ENCODE results near the gene KRT40.

The KRT40 gene

GRCh38 chr17:40984226-40984625, at the start of gene KRT40:
KRT40 (minus strand) TSS chr17:40984326; CDS start chr17:40984273, 53 bp downstream.
- DNase-seq, result no peak
- intact Hi-C loops (cut with DNase I), result no loop called here

GRCh38 chr17:41029633-41030245, 45.6 kb upstream of the KRT40 start, which contains the start of gene KRTAP1-4:
KRTAP1-4 (minus strand) TSS chr17:41030195; CDS start chr17:41030078, 117 bp downstream.
- intact Hi-C loops (cut with DNase I), result no loop called here
- DNase-seq, result peak in 2 of 10 donors; percentile 44 to 74

- DNase-seq, result peak in 2 of 10 donors; percentile 59 to 80
- intact Hi-C loops (cut with DNase I), result no loop called here
These were observed 42.8 kb upstream of the KRT40 start, which contains the start of gene KRTAP1-5 for GRCh38 chr17:41026715-41027471. KRTAP1-5 (minus strand) TSS chr17:41027208; CDS start chr17:41027155, 53 bp downstream.

- no peak for DNase-seq
- intact Hi-C loops (cut with DNase I), result no loop called here
These were observed 40.6 kb upstream of the KRT40 start for GRCh38 chr17:41024697-41025096.

- intact Hi-C loops (cut with DNase I), result no loop called here
- no peak for DNase-seq
These were observed 36.2 kb upstream of the KRT40 start for GRCh38 chr17:41020336-41020735.

DNA sequence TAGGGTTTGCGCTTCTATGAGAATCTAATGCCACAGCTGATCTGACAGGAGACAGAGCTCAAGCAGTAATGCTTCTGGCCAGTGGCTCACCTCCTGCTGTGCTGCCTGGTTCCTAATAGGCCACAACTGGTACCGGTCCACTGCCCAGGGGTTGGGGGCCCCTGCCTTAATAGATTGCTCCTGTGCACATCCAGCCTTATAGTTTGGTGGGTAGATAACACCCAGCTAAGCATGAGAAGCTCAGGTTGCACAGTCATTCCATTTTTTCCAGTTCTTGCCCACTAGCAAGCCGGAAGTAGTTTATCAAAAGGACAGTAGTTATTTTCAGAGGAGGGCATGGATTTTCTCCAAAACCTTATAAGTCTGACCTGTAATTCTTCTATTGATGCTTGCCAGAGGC, 35.3 kb upstream of the KRT40 start:
- DNase-seq, result no peak
- intact Hi-C loops (cut with DNase I), result no loop called here

GRCh38 chr17:41018541-41018940, 34.4 kb upstream of the KRT40 start:
- intact Hi-C loops (cut with DNase I), result no loop called here
- DNase-seq, result no peak

DNA sequence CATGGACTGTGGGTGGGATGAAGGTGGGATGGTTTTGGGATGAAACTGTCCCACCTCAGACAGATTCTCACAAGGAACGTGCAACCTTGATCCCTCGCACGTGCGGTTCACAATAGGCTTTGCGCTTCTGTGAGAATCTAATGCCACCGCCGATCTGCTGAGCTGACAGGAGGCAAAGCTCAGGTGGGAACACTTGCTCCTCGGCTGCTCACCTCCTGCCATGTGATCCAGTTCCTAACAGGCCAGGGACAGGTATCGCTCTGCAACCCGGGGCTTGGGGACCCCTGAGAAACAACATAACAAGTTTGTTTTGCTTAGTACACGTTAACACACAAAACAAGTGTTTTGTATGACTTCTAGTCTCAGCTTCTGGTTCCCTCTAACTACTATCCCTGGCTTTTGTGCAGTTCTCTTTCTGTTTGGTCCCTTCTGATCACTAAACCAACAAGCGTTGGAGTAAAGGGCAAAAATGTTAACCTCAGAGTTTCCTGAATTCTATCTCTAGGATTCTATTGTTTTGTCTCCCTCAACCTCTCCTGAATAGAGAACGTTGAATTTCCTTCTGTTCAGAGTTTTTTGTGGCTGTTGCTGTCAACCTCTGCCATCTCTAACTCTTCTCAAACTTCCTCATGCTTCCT, 32.6 kb upstream of the KRT40 start:
- intact Hi-C loops (cut with DNase I), result no loop called here

DNA sequence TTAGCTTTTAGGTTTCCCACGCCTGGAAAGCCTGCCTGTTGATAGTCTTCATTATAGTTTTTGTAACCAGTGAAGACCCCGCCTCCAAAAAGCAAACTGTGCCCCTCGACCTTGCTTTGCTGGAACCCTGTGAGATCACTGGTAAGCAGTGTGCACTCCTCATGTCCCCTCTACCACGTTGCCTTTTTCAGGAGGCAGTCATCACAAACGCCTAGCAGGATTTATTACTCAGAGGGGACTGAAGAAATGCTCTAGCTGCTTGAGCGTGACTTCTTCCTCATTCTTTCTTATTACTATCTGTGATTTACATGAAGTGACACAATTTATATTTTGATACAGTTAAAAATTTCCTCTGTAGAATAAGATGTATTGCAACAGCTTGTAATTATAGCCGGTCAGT, 31.3 kb upstream of the KRT40 start:
- no peak for DNase-seq
- intact Hi-C loops (cut with DNase I), result no loop called here

More for the DNA sequence above, 32.6 kb upstream of the KRT40 start:
- DNase-seq, result no peak

GRCh38 chr17:41013606-41014005, 29.5 kb upstream of the KRT40 start:
- DNase-seq, result no peak
- intact Hi-C loops (cut with DNase I), result no loop called here

DNA sequence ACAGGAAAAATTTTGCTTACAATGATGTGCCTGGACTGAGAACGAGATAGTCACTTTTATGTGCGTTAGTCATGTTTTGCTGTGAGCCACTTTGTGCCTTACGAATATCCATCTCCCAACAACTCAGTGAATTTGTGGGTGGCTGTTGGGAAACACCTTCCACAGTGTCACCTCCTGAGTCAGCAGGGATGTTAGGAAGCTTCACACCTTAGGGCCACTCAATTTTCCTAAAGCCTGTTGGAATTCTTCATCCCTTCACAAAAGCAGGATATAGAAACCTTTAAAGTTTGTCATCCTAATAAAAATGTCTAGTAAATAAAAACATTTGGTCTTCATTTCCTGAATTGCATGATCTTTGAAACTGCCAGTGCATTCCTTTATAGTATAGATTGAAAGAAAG, 29.1 kb upstream of the KRT40 start:
- DNase-seq, result no peak
- intact Hi-C loops (cut with DNase I), result no loop called here

DNA sequence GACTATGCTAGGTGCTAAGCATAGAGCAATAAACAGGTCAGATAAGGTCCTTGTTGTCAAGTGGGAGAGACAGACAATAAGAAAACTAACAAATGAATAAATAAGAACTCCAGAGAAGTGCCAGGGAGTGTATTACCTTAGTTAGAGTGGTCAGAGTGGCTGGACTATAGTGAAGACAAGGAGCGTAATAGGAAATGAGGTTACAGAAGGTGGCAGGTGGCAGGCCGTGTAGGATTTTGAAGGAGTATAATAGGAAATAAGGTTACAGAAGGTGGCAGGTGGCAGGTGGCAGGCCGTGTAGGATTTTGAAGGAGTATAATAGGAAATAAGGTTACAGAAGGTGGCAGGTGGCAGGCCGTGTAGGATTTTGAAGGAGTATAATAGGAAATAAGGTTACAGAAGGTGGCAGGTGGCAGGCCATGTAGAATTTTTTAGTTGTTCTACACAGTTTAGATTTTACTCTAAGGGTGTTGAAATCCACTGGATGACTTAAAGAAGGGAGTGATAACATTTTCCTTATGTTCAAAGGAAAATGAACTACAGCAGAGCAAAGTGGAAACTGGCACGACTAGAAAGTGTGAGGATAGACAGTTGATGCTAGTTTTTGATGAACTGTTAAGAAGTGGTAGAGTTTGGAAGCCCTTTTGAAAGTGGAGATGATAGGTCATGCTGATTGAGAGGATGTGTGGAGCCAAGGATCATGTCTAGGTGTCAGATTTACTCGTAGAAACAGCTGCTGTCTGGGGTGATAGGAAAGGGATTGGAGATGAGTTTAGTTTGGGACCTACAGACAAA, 28.4 kb upstream of the KRT40 start:
- intact Hi-C loops (cut with DNase I), result no loop called here
- DNase-seq, result no peak

DNA sequence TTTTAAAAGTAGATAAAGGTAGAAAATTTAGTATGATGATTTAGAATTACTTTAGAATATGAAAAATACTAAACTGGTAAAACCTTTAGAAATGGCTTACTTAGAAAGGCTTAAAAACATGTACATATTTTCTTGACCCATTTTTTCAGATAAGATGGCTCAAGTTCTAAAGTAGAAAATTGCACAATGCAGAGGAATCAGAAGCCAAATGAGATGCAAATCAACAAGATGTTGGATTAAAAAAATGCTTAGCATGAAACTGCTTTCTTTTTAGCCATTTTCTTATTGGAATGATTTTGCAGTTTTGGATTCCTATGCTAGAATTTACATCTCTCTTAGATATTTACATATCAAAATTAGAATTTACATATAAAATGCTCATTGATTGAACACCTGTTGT, 26.3 kb upstream of the KRT40 start:
- no peak for DNase-seq
- intact Hi-C loops (cut with DNase I), result no loop called here

- DNase-seq, result no peak
- intact Hi-C loops (cut with DNase I), result no loop called here
These were observed 25.8 kb upstream of the KRT40 start for GRCh38 chr17:41009936-41010335.

GRCh38 chr17:41009301-41009760, 25.2 kb upstream of the KRT40 start:
- intact Hi-C loops (cut with DNase I), result no loop called here
- DNase-seq, result no peak

GRCh38 chr17:41008811-41009210, 24.7 kb upstream of the KRT40 start, which contains the start of gene KRTAP3-1:
KRTAP3-1 (minus strand) TSS chr17:41009128; CDS start chr17:41009074, 54 bp downstream.
- DNase-seq, result peak in 2 of 10 donors; percentile 47 to 72
- intact Hi-C loops (cut with DNase I), result no loop called here

DNA sequence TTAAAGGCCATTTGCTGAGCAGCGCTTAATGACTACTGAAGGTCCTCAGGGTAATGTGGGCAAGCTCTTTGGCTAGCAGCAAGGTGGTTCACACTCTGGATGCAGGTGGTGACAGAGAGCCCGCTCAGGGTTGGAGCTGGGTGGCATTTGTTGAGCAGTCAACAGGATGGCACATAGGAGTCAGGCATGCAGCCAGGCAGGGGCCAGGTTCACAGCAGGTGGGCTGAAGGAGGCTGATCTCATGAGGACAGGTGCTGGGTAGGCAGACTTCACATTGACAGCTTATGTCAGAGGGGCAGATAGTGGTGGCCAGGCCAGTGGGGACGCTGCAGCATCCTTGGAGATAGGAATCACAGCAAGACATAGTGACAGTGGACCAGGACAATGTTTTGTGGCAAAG, 20.3 kb upstream of the KRT40 start:
- DNase-seq, result peak in 1 of 10 donors; percentile 65

GRCh38 chr17:41003926-41004325, 19.8 kb upstream of the KRT40 start:
- no peak for DNase-seq
- intact Hi-C loops (cut with DNase I), result no loop called here

More for the DNA sequence above, 20.3 kb upstream of the KRT40 start:
- intact Hi-C loops (cut with DNase I), result no loop called here

DNA sequence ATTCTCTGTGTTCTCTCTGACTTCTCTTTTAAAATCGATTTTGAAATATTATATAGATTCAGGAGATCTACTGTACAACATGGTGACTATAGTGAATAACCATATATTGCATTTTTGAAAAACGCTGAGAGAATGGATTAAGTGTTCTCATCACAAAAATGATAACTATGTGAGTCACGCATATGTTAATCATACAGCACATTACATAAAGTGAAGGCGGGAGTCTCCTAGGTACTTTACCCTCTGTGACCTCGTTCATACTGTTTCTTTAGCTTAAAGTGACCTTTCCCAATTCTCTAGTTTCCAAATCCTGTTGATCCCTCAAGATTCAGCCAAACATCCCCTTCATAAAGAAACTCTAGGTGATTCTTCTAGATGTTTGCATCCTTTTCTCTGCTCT, 18.7 kb upstream of the KRT40 start:
- intact Hi-C loops (cut with DNase I), result no loop called here
- DNase-seq, result no peak

DNA sequence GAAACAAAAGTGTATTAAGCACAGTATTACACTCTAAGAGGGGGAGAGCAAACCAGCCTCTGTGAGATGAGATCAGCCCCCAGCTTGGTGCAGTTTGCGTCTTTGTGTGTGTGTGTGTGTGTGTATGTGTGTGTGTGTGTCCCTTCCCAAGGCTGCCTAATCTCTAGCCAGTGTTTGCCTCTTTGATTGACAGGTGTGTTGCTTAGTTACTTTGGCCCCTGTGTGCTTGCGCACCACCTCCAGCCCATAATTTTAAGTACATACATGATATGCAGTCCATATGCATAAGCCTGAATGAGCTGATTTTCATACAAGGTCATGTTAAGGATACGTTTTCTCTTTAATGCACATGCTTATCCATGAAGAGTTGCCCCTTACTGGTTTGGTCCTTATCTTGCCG, 17.7 kb upstream of the KRT40 start:
- DNase-seq, result no peak
- intact Hi-C loops (cut with DNase I), result no loop called here
